Measurements from ENCODE around the gene VSTM4. TPM values are rescaled to one million over a fixed set of nuclear protein-coding genes. Genes with fewer than 3 reads are reported as not detected.

The VSTM4 gene
- total and polyA plus RNA-seq, 2 of the 4 experiments (the other 2 are of a cell fraction): 2.4 to 2.9 TPM

DNA sequence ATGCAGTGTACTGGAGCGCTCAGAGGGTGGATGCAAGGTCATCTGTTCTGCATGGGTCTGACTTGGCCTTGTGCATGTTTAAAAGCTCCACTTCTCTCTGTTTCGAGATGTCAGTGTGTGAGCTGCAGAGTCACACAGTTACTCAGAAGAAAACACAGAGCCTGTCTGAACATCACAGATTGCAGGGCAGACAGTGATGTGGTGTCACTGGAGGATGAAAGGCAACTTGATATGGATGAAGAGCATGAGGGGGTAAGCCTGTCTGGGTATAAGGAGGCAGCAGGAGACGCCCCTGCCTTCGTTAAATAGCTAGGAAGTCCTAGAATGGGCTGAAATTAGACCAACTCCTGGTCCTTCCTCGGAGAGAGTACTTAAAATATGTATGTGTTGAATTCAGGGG, 108.2 kb downstream of the VSTM4 start:
- dilution Hi-C loops (cut with HindIII; ENCODE audit: low sequenced_read_pairs, unreplicated experiment): no loop called here
- Histone ChIP-seq H2AK5ac (ENCODE audit: low read depth, low read length) (no peak overlapping the region), H3K27me3 (ENCODE audit: control insufficient read depth, insufficient read depth, low read length) (peaks cover 7% of the 10 kb centered on the region), H3K4me1 (ENCODE audit: control insufficient read depth, insufficient read depth, low read length) (no peaks in the 10 kb centered on the region; the same call in 1 of the 2 replicates), H2BK20ac (ENCODE audit: low read depth, low read length) (no peak overlapping the region), H2BK15ac (ENCODE audit: low read depth, low read length) (no peak overlapping the region), H3K9me1 (ENCODE audit: insufficient read depth, low read length) (no peaks in the 10 kb centered on the region), H3K27ac (ENCODE audit: insufficient read depth, low read length) (no peak overlapping the region), H3K56ac (ENCODE audit: extremely low read depth, insufficient read depth, low read length) (no peak overlapping the region), H2BK5ac (ENCODE audit: low read depth, low read length, poor library complexity, severe bottlenecking) (no peak overlapping the region), H2BK120ac (ENCODE audit: low read depth, low read length) (no peak overlapping the region), H3K36me3 (ENCODE audit: control insufficient read depth, insufficient read depth, low read length) (no peaks in the 10 kb centered on the region), H3K9me3 (ENCODE audit: control insufficient read depth, insufficient read depth, low read length) (no peaks in the 10 kb centered on the region), H3K23ac (ENCODE audit: low read depth, low read length) (no peak overlapping the region), H3K9ac (ENCODE audit: low read depth, low read length) (no peak overlapping the region), H4K8ac (ENCODE audit: low read depth in 2 of 2, low read length in 2 of 2) (no peak overlapping the region), H2AK9ac (replicated peaks; ENCODE audit: low read depth, low read length, poor library complexity) (no peak overlapping the region), H3K14ac (replicated peaks; ENCODE audit: low read depth, low read length) (no peak overlapping the region), H3K18ac (ENCODE audit: low read depth, low read length) (no peak overlapping the region), H4K20me1 (ENCODE audit: insufficient read depth, low read length) (no peaks in the 10 kb centered on the region), H2AFZ (replicated peaks; ENCODE audit: low read length, poor library complexity) (no peak overlapping the region), H4K91ac (ENCODE audit: insufficient read depth, low read depth, low read length) (no peak overlapping the region), H3K4ac (ENCODE audit: low read depth, low read length) (no peak overlapping the region), H3K4me2 (ENCODE audit: low read depth, low read length) (no peak overlapping the region), H4K5ac (ENCODE audit: low read depth, low read length) (no peak overlapping the region), H3K4me3 (ENCODE audit: insufficient read depth, low read depth, low read length) (no peak overlapping the region), H3K79me1 (ENCODE audit: low read depth in 1 of 2, low read length in 2 of 2) (no peaks in the 10 kb centered on the region)
- no CpG with 5 or more reads among the region's 5 CpGs for WGBS, 2 experiments (ENCODE audit: extremely low coverage in 2 of 2, insufficient read length in 1 of 2)
- ChIA-PET POLR2A (ENCODE audit: unreplicated experiment) (no interaction called here), CTCF (interaction anchor here (0.5 kb wide), 1 partner anchor 636 kb away, joined by 3 read pairs; no protein-coding TSS in a partner anchor)
- ATAC-seq (ENCODE audit: low read depth): no peak
- no peak for DNase-seq
- in situ Hi-C loops (cut with MboI; ENCODE audit: low sequenced_read_pairs): no loop called here
- no TSS peak for BruUV-seq (replicated peaks)
- TF ChIP-seq MAZ (IDR thresholded peaks at IDR 0.05; ENCODE audit: borderline replicate concordance, low read depth, low read length) (no peak), SMC3 (IDR thresholded peaks at IDR 0.05; ENCODE audit: low read depth, low read length) (no peak), CHD1 (IDR thresholded peaks at IDR 0.05; ENCODE audit: low read depth, low read length) (no peak), FOS (IDR thresholded peaks at IDR 0.05; ENCODE audit: low read depth, low read length) (no peak), RCOR1 (IDR thresholded peaks at IDR 0.05; ENCODE audit: insufficient replicate concordance, low read length) (no peak), MXI1 (IDR thresholded peaks at IDR 0.05; ENCODE audit: borderline replicate concordance, low read depth, low read length) (no peak), BHLHE40 (IDR thresholded peaks at IDR 0.05; ENCODE audit: low read depth, low read length) (no peak), CEBPB (IDR thresholded peaks at IDR 0.05; ENCODE audit: low read depth, low read length) (no peak), RFX5 (IDR thresholded peaks at IDR 0.05; ENCODE audit: low read depth, low read length) (no peak), MAFK (IDR thresholded peaks at IDR 0.05; ENCODE audit: low read depth, low read length) (no peak), POLR2A (IDR thresholded peaks at IDR 0.05; ENCODE audit: low read depth, low read length) (no peak), NFE2L2 (IDR thresholded peaks at IDR 0.05; ENCODE audit: low read depth, low read length) (no peak), RAD21 (IDR thresholded peaks at IDR 0.05; ENCODE audit: low read length) (no peak)
- TF ChIP-seq, protein P1, sequence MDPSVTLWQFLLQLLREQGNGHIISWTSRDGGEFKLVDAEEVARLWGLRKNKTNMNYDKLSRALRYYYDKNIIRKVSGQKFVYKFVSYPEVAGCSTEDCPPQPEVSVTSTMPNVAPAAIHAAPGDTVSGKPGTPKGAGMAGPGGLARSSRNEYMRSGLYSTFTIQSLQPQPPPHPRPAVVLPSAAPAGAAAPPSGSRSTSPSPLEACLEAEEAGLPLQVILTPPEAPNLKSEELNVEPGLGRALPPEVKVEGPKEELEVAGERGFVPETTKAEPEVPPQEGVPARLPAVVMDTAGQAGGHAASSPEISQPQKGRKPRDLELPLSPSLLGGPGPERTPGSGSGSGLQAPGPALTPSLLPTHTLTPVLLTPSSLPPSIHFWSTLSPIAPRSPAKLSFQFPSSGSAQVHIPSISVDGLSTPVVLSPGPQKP (IDR thresholded peaks at IDR 0.05; ENCODE audit: borderline replicate concordance, low read depth, low read length): no peak
- TF ChIP-seq, protein P2, sequence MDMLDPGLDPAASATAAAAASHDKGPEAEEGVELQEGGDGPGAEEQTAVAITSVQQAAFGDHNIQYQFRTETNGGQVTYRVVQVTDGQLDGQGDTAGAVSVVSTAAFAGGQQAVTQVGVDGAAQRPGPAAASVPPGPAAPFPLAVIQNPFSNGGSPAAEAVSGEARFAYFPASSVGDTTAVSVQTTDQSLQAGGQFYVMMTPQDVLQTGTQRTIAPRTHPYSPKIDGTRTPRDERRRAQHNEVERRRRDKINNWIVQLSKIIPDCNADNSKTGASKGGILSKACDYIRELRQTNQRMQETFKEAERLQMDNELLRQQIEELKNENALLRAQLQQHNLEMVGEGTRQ (IDR thresholded peaks at IDR 0.05; ENCODE audit: low read depth, low read length): no peak
- TF ChIP-seq, protein P3, sequence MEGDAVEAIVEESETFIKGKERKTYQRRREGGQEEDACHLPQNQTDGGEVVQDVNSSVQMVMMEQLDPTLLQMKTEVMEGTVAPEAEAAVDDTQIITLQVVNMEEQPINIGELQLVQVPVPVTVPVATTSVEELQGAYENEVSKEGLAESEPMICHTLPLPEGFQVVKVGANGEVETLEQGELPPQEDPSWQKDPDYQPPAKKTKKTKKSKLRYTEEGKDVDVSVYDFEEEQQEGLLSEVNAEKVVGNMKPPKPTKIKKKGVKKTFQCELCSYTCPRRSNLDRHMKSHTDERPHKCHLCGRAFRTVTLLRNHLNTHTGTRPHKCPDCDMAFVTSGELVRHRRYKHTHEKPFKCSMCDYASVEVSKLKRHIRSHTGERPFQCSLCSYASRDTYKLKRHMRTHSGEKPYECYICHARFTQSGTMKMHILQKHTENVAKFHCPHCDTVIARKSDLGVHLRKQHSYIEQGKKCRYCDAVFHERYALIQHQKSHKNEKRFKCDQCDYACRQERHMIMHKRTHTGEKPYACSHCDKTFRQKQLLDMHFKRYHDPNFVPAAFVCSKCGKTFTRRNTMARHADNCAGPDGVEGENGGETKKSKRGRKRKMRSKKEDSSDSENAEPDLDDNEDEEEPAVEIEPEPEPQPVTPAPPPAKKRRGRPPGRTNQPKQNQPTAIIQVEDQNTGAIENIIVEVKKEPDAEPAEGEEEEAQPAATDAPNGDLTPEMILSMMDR (conservative IDR thresholded peaks at IDR 0.05; ENCODE audit: low read depth, low read length): no peak
- intact Hi-C loops (cut with micrococcal nuclease): no loop called here
